ACC112 (cell line): ENCODE results near the gene DLG2.

ENCODE experiments used
- H2AFZ ChIP-seq: fragments of 200-600 bp; sonication (generic); one replicate; pipeline ENCODE4 v1.6.0; 2017; ENCODE audit warnings: antibody characterized with exemption, low read length; ENCODE audit not compliant: unreplicated experiment
- H3K27ac ChIP-seq: fragments of 200-600 bp; sonication (generic); 2 replicates; pipeline ENCODE4 v1.5.1; 2014; ENCODE audit warnings: low read depth, mild to moderate bottlenecking, antibody characterized with exemption, low read length, moderate library complexity
- H3K27me3 ChIP-seq: fragments of 200-600 bp; sonication (generic); 2 replicates; pipeline ENCODE4 v1.6.1; 2014; ENCODE audit warnings: mild to moderate bottlenecking, antibody characterized with exemption, low read length, moderate library complexity, mixed read lengths; ENCODE audit not compliant: insufficient read depth
- H3K36me3 ChIP-seq: fragments of 200-600 bp; sonication (generic); 2 replicates; pipeline ENCODE4 v1.6.1; 2016; ENCODE audit warnings: mild to moderate bottlenecking, antibody characterized with exemption, low read length, moderate library complexity, mixed read lengths; ENCODE audit not compliant: insufficient read depth
- H3K4me1 ChIP-seq: fragments of 200-600 bp; sonication (generic); one replicate; pipeline ENCODE4 v1.6.1; 2016; ENCODE audit warnings: low read length, mixed read lengths; ENCODE audit not compliant: insufficient read depth, unreplicated experiment, control insufficient read depth
- H3K4me3 ChIP-seq: fragments of 200-600 bp; sonication (generic); 2 replicates; pipeline ENCODE4 v1.5.1; 2014; ENCODE audit warnings: mild to moderate bottlenecking, low read depth, low read length
- H3K79me2 ChIP-seq: fragments of 200-600 bp; sonication (generic); one replicate; pipeline ENCODE4 v1.6.0; 2016; ENCODE audit warnings: low read length; ENCODE audit not compliant: control insufficient read depth, unreplicated experiment, insufficient read depth

The DLG2 gene

GRCh38 chr11:83801799-83802198 lies 1825.3 kb downstream of the DLG2 start:
- Histone ChIP-seq H3K36me3 (no peaks in the 10 kb centered on the region), H3K4me1 (no peaks in the 10 kb centered on the region), H3K27me3 (peaks cover 27% of the 10 kb centered on the region), H2AFZ (no peak overlapping the region), H3K79me2 (no peaks in the 10 kb centered on the region), H3K27ac (no peak overlapping the region), H3K4me3 (no peak overlapping the region)

GRCh38 chr11:83793310-83793709 lies 1833.8 kb downstream of the DLG2 start:
- Histone ChIP-seq H3K27ac (no peak overlapping the region), H3K27me3 (peaks cover 35% of the 10 kb centered on the region), H3K79me2 (no peaks in the 10 kb centered on the region), H3K36me3 (no peaks in the 10 kb centered on the region), H3K4me1 (no peaks in the 10 kb centered on the region), H3K4me3 (no peak overlapping the region), H2AFZ (no peak overlapping the region)

DNA sequence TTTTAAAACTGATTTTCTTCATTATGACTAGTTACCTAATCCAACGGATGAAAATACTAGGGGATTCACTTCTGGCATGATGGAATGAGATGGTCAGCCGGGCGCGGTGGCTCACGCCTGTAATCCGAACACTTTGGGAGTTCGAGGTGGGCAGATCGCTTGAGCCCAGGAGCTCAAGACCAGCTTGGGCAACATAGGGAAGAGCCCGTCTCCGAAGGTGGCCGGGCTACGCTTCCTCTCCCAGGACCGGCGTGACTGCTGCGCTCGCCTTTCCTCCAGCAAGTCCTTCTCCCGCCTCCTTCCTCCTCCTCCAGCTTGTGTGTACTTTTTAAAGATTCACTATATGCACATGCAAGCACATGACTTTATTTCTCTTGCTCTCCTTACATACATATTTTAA lies 1835.6 kb downstream of the DLG2 start:
- H3K27ac ChIP-seq: no peak overlapping the region
- no peaks in the 10 kb centered on the region for H3K79me2 ChIP-seq
- H3K4me1 ChIP-seq: no peaks in the 10 kb centered on the region
- no peak overlapping the region for H3K4me3 ChIP-seq
- H3K36me3 ChIP-seq: no peaks in the 10 kb centered on the region
- peaks cover 32% of the 10 kb centered on the region for H3K27me3 ChIP-seq
- no peak overlapping the region for H2AFZ ChIP-seq

DNA sequence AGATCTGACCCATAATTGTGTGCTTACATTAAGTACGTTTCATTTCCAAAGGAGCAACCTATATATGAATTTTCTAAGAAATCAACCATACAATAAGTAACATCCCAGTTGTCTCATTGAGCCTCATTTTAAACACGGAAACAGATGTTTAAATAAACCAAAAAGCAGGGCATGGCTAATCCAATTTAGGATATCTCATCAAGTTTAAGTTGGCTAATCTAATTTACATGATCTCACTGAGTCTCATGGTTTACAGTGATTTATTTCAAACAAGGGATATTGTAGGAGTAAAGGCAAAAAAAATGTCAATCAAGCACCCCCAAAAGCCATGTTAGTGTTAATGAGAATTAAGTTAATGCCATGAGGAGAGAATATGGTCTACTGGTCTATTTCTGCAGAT lies 1841.2 kb downstream of the DLG2 start:
- Histone ChIP-seq H3K36me3 (no peaks in the 10 kb centered on the region), H3K79me2 (no peaks in the 10 kb centered on the region), H3K4me3 (no peak overlapping the region), H3K27ac (no peak overlapping the region), H3K4me1 (no peaks in the 10 kb centered on the region), H2AFZ (no peak overlapping the region), H3K27me3 (peaks cover 46% of the 10 kb centered on the region)

DNA sequence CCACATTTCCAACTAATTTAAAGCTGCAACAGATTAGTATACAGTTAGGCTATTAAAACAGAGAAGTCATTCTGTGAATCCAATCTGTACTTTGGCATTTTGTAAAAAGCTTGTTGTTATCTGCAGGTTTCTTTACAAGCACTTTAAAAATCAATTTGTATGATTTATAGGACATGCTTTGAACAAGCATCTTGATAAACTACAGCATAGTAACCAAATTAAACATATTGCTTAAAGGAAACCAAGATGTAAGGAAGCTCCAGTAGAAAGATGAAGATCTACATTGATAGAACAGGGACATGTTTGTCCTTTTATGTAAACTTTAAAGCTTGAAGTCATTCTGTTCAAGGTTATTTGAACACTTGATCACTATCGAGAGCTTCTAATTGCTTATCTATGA lies 1842.7 kb downstream of the DLG2 start:
- H3K27ac ChIP-seq: no peak overlapping the region
- no peak overlapping the region for H3K4me3 ChIP-seq
- H2AFZ ChIP-seq: no peak overlapping the region
- no peaks in the 10 kb centered on the region for H3K79me2 ChIP-seq
- peaks cover 48% of the 10 kb centered on the region for H3K27me3 ChIP-seq
- H3K4me1 ChIP-seq: no peaks in the 10 kb centered on the region
- H3K36me3 ChIP-seq: no peaks in the 10 kb centered on the region

DNA sequence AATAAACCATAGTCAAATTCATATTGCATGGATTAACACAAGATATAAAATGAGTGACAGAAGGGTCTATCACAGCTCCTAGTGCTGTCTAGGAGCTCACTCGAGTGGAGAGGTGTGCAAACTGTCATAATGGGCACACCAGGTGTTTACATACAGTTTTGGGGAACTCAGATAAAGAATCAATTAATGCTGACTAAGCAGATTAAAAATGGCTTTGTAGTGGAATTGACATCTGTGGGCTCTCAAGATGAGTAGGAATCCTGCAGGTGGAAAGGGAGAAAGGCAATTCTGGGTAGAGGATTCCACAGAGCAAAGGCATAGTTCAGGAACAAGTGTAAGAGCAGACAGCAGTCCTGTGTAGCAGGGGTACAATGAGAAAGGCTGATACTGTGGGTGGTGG lies 1844.8 kb downstream of the DLG2 start:
- Histone ChIP-seq H3K27me3 (peaks cover 40% of the 10 kb centered on the region), H3K4me1 (no peaks in the 10 kb centered on the region), H3K4me3 (no peak overlapping the region), H3K27ac (no peak overlapping the region), H3K79me2 (no peaks in the 10 kb centered on the region), H3K36me3 (no peaks in the 10 kb centered on the region), H2AFZ (no peak overlapping the region)

- Histone ChIP-seq H3K79me2 (no peaks in the 10 kb centered on the region), H3K27ac (no peak overlapping the region), H3K4me3 (no peak overlapping the region), H3K4me1 (no peaks in the 10 kb centered on the region), H2AFZ (no peak overlapping the region), H3K36me3 (no peaks in the 10 kb centered on the region), H3K27me3 (peaks cover 37% of the 10 kb centered on the region)
These were observed 1847.3 kb downstream of the DLG2 start for GRCh38 chr11:83779876-83780275.

GRCh38 chr11:83778596-83778995 lies 1848.5 kb downstream of the DLG2 start:
- Histone ChIP-seq H3K4me1 (peaks cover 7% of the 10 kb centered on the region), H3K79me2 (no peaks in the 10 kb centered on the region), H3K36me3 (no peaks in the 10 kb centered on the region), H3K27ac (no peak overlapping the region), H3K4me3 (no peak overlapping the region), H2AFZ (no peak overlapping the region), H3K27me3 (peaks cover 28% of the 10 kb centered on the region)

GRCh38 chr11:83773950-83774880 lies 1852.9 kb downstream of the DLG2 start:
- Histone ChIP-seq H3K27ac (no peak overlapping the region), H3K4me3 (no peak overlapping the region), H2AFZ (peak overlapping the region; percentile 8), H3K27me3 (no peaks in the 10 kb centered on the region), H3K79me2 (no peaks in the 10 kb centered on the region), H3K4me1 (peaks cover 7% of the 10 kb centered on the region), H3K36me3 (no peaks in the 10 kb centered on the region)

DNA sequence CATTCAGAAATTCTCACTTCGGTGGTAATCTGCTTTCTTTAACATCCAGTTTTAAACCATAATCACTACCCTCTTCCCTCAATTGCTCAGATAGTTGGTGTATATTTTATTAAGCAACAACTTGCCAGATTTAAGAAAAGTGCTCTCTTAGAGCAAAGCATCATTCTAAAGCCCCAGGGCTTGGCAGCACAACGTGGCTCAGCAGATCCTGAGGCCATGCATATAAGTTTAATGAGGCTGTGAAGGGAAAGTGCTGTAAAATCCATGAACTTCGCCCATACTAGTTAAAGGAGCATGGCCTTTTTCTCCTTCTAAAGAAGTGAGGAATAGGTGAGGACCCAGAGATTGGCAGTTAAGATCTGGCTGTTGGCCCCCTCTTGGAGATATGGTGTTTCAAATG lies 1858.7 kb downstream of the DLG2 start:
- Histone ChIP-seq H3K4me3 (no peak overlapping the region), H3K27ac (no peak overlapping the region), H2AFZ (no peak overlapping the region), H3K4me1 (no peaks in the 10 kb centered on the region), H3K36me3 (no peaks in the 10 kb centered on the region), H3K79me2 (no peaks in the 10 kb centered on the region), H3K27me3 (no peaks in the 10 kb centered on the region; the same call in 1 of the 2 replicates)

- Histone ChIP-seq H3K27ac (no peak overlapping the region), H3K4me1 (no peaks in the 10 kb centered on the region), H3K4me3 (no peak overlapping the region), H3K79me2 (no peaks in the 10 kb centered on the region), H2AFZ (no peak overlapping the region), H3K27me3 (peaks cover 4% of the 10 kb centered on the region), H3K36me3 (no peaks in the 10 kb centered on the region)
These were observed 1860.2 kb downstream of the DLG2 start for GRCh38 chr11:83766932-83767331.
